GM12878 (cell line): ENCODE measurements around the gene SRBD1. TPM values are rescaled to one million over a fixed set of nuclear protein-coding genes. Genes with fewer than 3 reads are reported as not detected.

ENCODE experiments used
- ATAC-seq: fragments of 200-7000 bp; cut with Tn5 transposase; 3 replicates; pipeline ENCODE4 v1.9.1; 2020; ENCODE audit warnings: mild to moderate bottlenecking, moderate library complexity
- BruUV-seq: library from RNA; stranded (reverse); fragments of 400-500 nt; replicated peaks from 2 replicates; lab custom pipeline; 2021; lab: Mats Ljungman, UMichigan
- CTCF ChIA-PET: fragments of 300-600 bp; sonication (Branson Sonifier 250); formaldehyde crosslinking; extraction: SDS; loops from one replicate; lab custom pipeline; 2021; ENCODE audit warnings: inconsistent platforms; lab: Yijun Ruan, JAX
- POLR2A ChIA-PET: fragments of 350-600 bp; formaldehyde crosslinking; extraction: SDS; loops from one replicate; lab custom pipeline; 2021; ENCODE audit warnings: inconsistent platforms; lab: Charles Lee
- RAD21 ChIA-PET: fragments of 300-600 bp; sonication (Branson Sonifier 250); formaldehyde crosslinking; loops from one replicate; lab custom pipeline; 2023; ENCODE audit warnings: antibody characterized with exemption; ENCODE audit not compliant: unreplicated experiment; lab: Charles Lee
- SMC1A ChIA-PET: fragments of 300-600 bp; sonication (Branson Sonifier 250); formaldehyde crosslinking; loops from one replicate; lab custom pipeline; 2023; ENCODE audit not compliant: unreplicated experiment, uncharacterized antibody; lab: Charles Lee
- DNase-seq: peaks from one replicate; pipeline ENCODE4 v3.0.0-alpha.2; 2011; ENCODE audit warnings: low read depth, low spot score
- FAIRE-seq: peaks from 3 replicates; lab custom pipeline; 2011; peaks lifted over from hg19 to GRCh38; lab: Jason Lieb, UNC
- H2AFZ ChIP-seq: 2 replicates; pipeline ENCODE4 v1.6.0; 2011; ENCODE audit warnings: low read depth, low read length, control low read depth; ENCODE audit not compliant: control insufficient read depth
- H3K27ac ChIP-seq: 2 replicates; pipeline ENCODE4 v1.5.1; 2011; ENCODE audit warnings: control low read depth; ENCODE audit not compliant: control insufficient read depth, insufficient read depth
- H3K27me3 ChIP-seq, 2 experiments: replicated peaks in 1 of 2; 2 replicates each; pipeline versions ENCODE4 v1.6.0 to v1.6.1; 2011; ENCODE audit warnings: low read length in 1 of 2; ENCODE audit not compliant: control insufficient read depth in 2 of 2, insufficient read depth in 2 of 2
- H3K36me3 ChIP-seq, 2 experiments: 2 replicates each; pipeline ENCODE4 v1.5.1; 2011; ENCODE audit warnings: low read length in 1 of 2; ENCODE audit not compliant: control insufficient read depth in 2 of 2, insufficient read depth in 2 of 2
- H3K4me1 ChIP-seq: 2 replicates; pipeline ENCODE4 v1.6.1; 2011; ENCODE audit warnings: mild to moderate bottlenecking, low read length, moderate library complexity, mixed read lengths; ENCODE audit not compliant: control insufficient read depth, insufficient read depth
- H3K4me2 ChIP-seq: 2 replicates; pipeline ENCODE4 v1.6.0; 2011; ENCODE audit warnings: control low read depth; ENCODE audit not compliant: control insufficient read depth, insufficient read depth
- H3K4me3 ChIP-seq: fragments of 200-600 bp; sonication (generic); 2 replicates; pipeline ENCODE4 v1.5.1; 2016
- H3K79me2 ChIP-seq: 2 replicates; pipeline ENCODE4 v1.6.0; 2011; ENCODE audit warnings: low read length; ENCODE audit not compliant: control insufficient read depth, insufficient read depth
- H3K9ac ChIP-seq: 2 replicates; pipeline ENCODE4 v1.8.0; 2011; ENCODE audit warnings: low read length, control low read depth, mixed read lengths; ENCODE audit not compliant: control insufficient read depth, insufficient read depth
- H3K9me3 ChIP-seq: replicated peaks from 3 replicates; pipeline ENCODE4 v1.5.1; 2011; ENCODE audit warnings: mild to moderate bottlenecking, low read length; ENCODE audit not compliant: control insufficient read depth, insufficient read depth
- H4K20me1 ChIP-seq: 2 replicates; pipeline ENCODE4 v1.6.0; 2011; ENCODE audit not compliant: control insufficient read depth, insufficient read depth
- CBX5 ChIP-seq: sonication (generic); IDR thresholded peaks from 2 replicates; pipeline ENCODE4 v1.6.1; 2016; ENCODE audit warnings: low read depth, moderate library complexity, mild to moderate bottlenecking, inconsistent platforms
- CHD1 ChIP-seq: IDR thresholded peaks from 2 replicates; pipeline ENCODE4 v1.6.1; 2012; ENCODE audit warnings: low read depth, low read length, improper control_type of control experiment
- EGR1 ChIP-seq, 2 experiments: IDR thresholded peaks; 1 replicate in 1 of 2; 2 replicates in 1 of 2; pipeline ENCODE4 v1.6.1; 2011 to 2012; ENCODE audit warnings: low read depth in 2 of 2, low read length in 2 of 2, borderline replicate concordance in 1 of 2, mild to moderate bottlenecking in 1 of 2, moderate library complexity in 1 of 2
- ESRRA ChIP-seq: IDR thresholded peaks from 2 replicates; pipeline ENCODE4 v1.6.1; 2012; ENCODE audit warnings: mild to moderate bottlenecking, low read length, improper control_type of control experiment
- IKZF2 ChIP-seq, 2 experiments: fragments of 450-650 bp; IDR thresholded peaks; 2 replicates each; pipeline ENCODE4 v1.6.1; 2017; ENCODE audit warnings: mild to moderate bottlenecking in 2 of 2, moderate library complexity in 2 of 2
- MEF2A ChIP-seq: IDR thresholded peaks from 2 replicates; pipeline ENCODE4 v1.6.1; 2011; ENCODE audit warnings: low read depth, mild to moderate bottlenecking, low read length, moderate library complexity; ENCODE audit not compliant: insufficient read depth
- MEF2B ChIP-seq: fragments of 450-650 bp; IDR thresholded peaks from 2 replicates; pipeline ENCODE4 v1.6.1; 2018; ENCODE audit warnings: mild to moderate bottlenecking, moderate library complexity; ENCODE audit not compliant: partially characterized antibody, poor library complexity, severe bottlenecking
- NBN ChIP-seq: fragments of 450-650 bp; IDR thresholded peaks from 2 replicates; pipeline ENCODE4 v1.6.1; 2016
- NR2C1 ChIP-seq: fragments of 450-650 bp; IDR thresholded peaks from 2 replicates; pipeline ENCODE4 v1.6.1; 2017; ENCODE audit warnings: antibody characterized with exemption, mild to moderate bottlenecking, moderate library complexity
- REST ChIP-seq: IDR thresholded peaks from 2 replicates; pipeline ENCODE4 v1.6.1; 2012; ENCODE audit warnings: mild to moderate bottlenecking, low read depth, low read length
- SREBF1 ChIP-seq: IDR thresholded peaks from 2 replicates; pipeline ENCODE4 v1.6.1; 2012; ENCODE audit warnings: mild to moderate bottlenecking, low read length
- YY1 ChIP-seq: IDR thresholded peaks from 2 replicates; pipeline ENCODE4 v1.6.1; 2011; ENCODE audit warnings: low read depth, mild to moderate bottlenecking, low read length
- ZNF592 ChIP-seq: fragments of 450-650 bp; IDR thresholded peaks from 2 replicates; pipeline ENCODE4 v1.6.1; 2017; ENCODE audit warnings: mild to moderate bottlenecking, moderate library complexity
- WGBS: methylation state at CpG from one replicate; pipeline ENCODE4 v1.1.6; 2016; ENCODE audit warnings: low lambda C conversion rate; ENCODE audit not compliant: insufficient replicate concordance, insufficient coverage; ENCODE audit errors: missing lambda C conversion rate; 5-methylcytosine and 5-hydroxymethylcytosine counted together
- in situ Hi-C: fragments of 300-500 bp; cut with MboI; formaldehyde crosslinking; loops from 9 replicates; pipeline ENCODE4 v1.14.3; 2018; ENCODE audit warnings: mixed read lengths
- intact Hi-C: fragments of 100-400 bp; cut with micrococcal nuclease; formaldehyde crosslinking; loops from one replicate; pipeline ENCODE4 v1.14.2; 2022; ENCODE audit not compliant: unreplicated experiment
- polyA plus RNA-seq, 11 experiments: library from polyadenylated mRNA; depleted of rRNA in 4 of 11; unstranded in 6 of 11; stranded (reverse) in 5 of 11; fragments of >200 nt; fragmentation: Nextera tagmentation in 4 of 11; fragmentation: Illumina TruSeq in 1 of 11; extraction: Ambion mirVana in 4 of 11; extraction: Trizol in 1 of 11; gene quantifications; 1 replicate in 1 of 11; 2 replicates in 10 of 11; pipeline versions ENCODE4 v1.2.1 to v1.2.3, GENCODE V29; 2011 to 2016; ENCODE audit warnings: inconsistent platforms in 2 of 11, missing spikeins in 2 of 11, low read depth in 1 of 11
- total RNA-seq, 4 experiments: library from RNA; depleted of rRNA in 3 of 4; stranded (reverse); fragments of >200 nt in 3 of 4; fragmentation: Illumina TruSeq in 1 of 4; extraction: Trizol in 1 of 4; gene quantifications; 2 replicates each; pipeline versions ENCODE4 v1.2.1 to v1.2.3, GENCODE V29; 2013 to 2021
- TF ChIP-seq, protein P1 (sequence below): fragments of 450-650 bp; IDR thresholded peaks from 2 replicates; pipeline ENCODE4 v1.6.1; 2017; ENCODE audit warnings: mild to moderate bottlenecking

The SRBD1 gene
- total and polyA plus RNA-seq, 10 of the 15 experiments (the other 5 are each of a cell fraction or from before 2014, with no cell fraction given), result 9.7 to 33.1 (median 20.1) TPM

DNA sequence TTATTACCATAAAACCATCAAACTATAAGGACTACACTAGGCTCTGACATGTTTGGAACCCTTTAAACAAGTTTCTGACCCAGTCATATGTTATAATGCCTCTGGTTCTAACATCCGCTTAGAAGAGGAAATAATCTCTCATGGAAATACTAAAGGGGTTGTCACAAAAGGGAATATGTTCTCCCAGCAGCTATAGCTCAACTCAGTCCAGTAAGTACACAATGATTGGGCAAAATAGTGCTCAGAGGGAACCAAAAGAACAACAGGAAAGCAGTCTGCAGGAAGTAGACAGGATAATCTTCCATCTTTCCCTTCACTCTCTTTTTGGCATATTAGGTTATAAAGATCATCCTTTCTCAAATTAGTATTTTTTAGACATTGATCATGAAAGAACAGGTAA lies 4.3 kb downstream of the SRBD1 start (continued):
- TF ChIP-seq, protein P1, sequence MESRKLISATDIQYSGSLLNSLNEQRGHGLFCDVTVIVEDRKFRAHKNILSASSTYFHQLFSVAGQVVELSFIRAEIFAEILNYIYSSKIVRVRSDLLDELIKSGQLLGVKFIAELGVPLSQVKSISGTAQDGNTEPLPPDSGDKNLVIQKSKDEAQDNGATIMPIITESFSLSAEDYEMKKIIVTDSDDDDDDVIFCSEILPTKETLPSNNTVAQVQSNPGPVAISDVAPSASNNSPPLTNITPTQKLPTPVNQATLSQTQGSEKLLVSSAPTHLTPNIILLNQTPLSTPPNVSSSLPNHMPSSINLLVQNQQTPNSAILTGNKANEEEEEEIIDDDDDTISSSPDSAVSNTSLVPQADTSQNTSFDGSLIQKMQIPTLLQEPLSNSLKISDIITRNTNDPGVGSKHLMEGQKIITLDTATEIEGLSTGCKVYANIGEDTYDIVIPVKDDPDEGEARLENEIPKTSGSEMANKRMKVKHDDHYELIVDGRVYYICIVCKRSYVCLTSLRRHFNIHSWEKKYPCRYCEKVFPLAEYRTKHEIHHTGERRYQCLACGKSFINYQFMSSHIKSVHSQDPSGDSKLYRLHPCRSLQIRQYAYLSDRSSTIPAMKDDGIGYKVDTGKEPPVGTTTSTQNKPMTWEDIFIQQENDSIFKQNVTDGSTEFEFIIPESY, result no peak
- TF ChIP-seq NR2C1, result no peak

GRCh38 chr2:45605116-45605515 lies 6.0 kb downstream of the SRBD1 start:
- H4K20me1 ChIP-seq, result peaks cover 2% of the 10 kb centered on the region; the same call in 1 of the 2 replicates
- SMC1A ChIA-PET, result interaction anchor here (0.8 to 1.4 kb wide), 3 partner anchors 9 to 29 kb away, joined by 3 to 6 read pairs (median 4); no protein-coding TSS in a partner anchor
- ATAC-seq (no peak), DNase-seq (no peak), FAIRE-seq (no peak)
- H2AFZ ChIP-seq, result no peak overlapping the region
- POLR2A ChIA-PET, result no interaction called here
- in situ Hi-C loops (no loop called here), intact Hi-C loops (no loop called here)
- H3K36me3 ChIP-seq, result peaks cover 3 to 17% of the 10 kb centered on the region in 2 experiments; a peak in 3 of 4 replicates
- no peak overlapping the region for H3K4me2 ChIP-seq
- no peak overlapping the region for H3K4me3 ChIP-seq
- BruUV-seq, result no TSS peak
- peaks cover 28% of the 10 kb centered on the region for H3K79me2 ChIP-seq
- CTCF ChIA-PET, result interaction anchor here (0.7 kb wide), 1 partner anchor 110 kb away, joined by 4 read pairs; no protein-coding TSS in a partner anchor
- H3K9ac ChIP-seq, result no peak overlapping the region
- no peaks in the 10 kb centered on the region for H3K27me3 ChIP-seq
- H3K4me1 ChIP-seq, result peaks cover 2% of the 10 kb centered on the region; the same call in 1 of the 2 replicates
- WGBS, result 94% methylated on average over 2 of the region's 2 CpGs
- no peaks in the 10 kb centered on the region for H3K9me3 ChIP-seq
- RAD21 ChIA-PET, result interaction anchor here (0.6 kb wide), 1 partner anchor 25 kb away, joined by 3 read pairs; no protein-coding TSS in a partner anchor
- H3K27ac ChIP-seq, result no peak overlapping the region
- no peak for TF ChIP-seq MEF2B
- no peak for TF ChIP-seq ESRRA
- no peak for TF ChIP-seq IKZF2 (IDR thresholded peaks at IDR 0.05)
- no peak for TF ChIP-seq NBN
- TF ChIP-seq CBX5, result no peak
- no peak for TF ChIP-seq SREBF1
- TF ChIP-seq REST, result no peak
- TF ChIP-seq YY1, result no peak
- no peak for TF ChIP-seq EGR1 (IDR thresholded peaks at IDR 0.05; ENCODE audit: borderline replicate concordance in 1 of 2, low read depth in 2 of 2, low read length in 2 of 2)
- TF ChIP-seq CHD1, result no peak
- TF ChIP-seq MEF2A, result no peak
- no peak for TF ChIP-seq ZNF592
